ENCODE measurements around the gene GRM7. TPM values are rescaled to one million over a fixed set of nuclear protein-coding genes. Genes with fewer than 3 reads are reported as not detected.

The GRM7 gene
- total and polyA plus RNA-seq, 2 experiments from 2014 or later, result 0.40 TPM; not detected in 1

- H4K20me1 ChIP-seq (replicated peaks; ENCODE audit: insufficient read depth), result no peaks in the 10 kb centered on the region
- H3K27ac ChIP-seq (ENCODE audit: low read depth), result no peak overlapping the region
- no peaks in the 10 kb centered on the region for H3F3A ChIP-seq (replicated peaks; ENCODE audit: low read depth)
- no peaks in the 10 kb centered on the region for H3K36me3 ChIP-seq (ENCODE audit: insufficient read depth)
- no peak overlapping the region for H2AFZ ChIP-seq
- Mint-ChIP-seq H3K4me1 (no peaks in the 10 kb centered on the region), H3K36me3 (ENCODE audit: low read depth) (no peaks in the 10 kb centered on the region), H3K27ac (no peak overlapping the region), H3K4me3 (no peak overlapping the region), H3K9me3 (peaks cover 64% of the 10 kb centered on the region), H3K27me3 (ENCODE audit: insufficient read depth, low read depth, poor library complexity) (no peaks in the 10 kb centered on the region)
- H3K4me2 ChIP-seq, result no peak overlapping the region
- no peak for TF ChIP-seq EZH2phosphoT487 (IDR thresholded peaks at IDR 0.05; ENCODE audit: unreplicated experiment)
- no peak for TF ChIP-seq ZNF114 (CRISPR knock-in tag; IDR thresholded peaks at IDR 0.05)
- peak; percentile 50 to 63 for TF ChIP-seq CTCF (conservative IDR thresholded peaks at IDR 0.05; ENCODE audit: low read depth in 2 of 2)
- TF ChIP-seq STAT1 (IDR thresholded peaks at IDR 0.05; ENCODE audit: unreplicated experiment), result no peak
- no peak for TF ChIP-seq EZH2 (IDR thresholded peaks at IDR 0.05; ENCODE audit: low read depth, unreplicated experiment)
- TF ChIP-seq ZNF331 (CRISPR knock-in tag; IDR thresholded peaks at IDR 0.05; ENCODE audit: low read depth), result no peak
- H3K79me2 ChIP-seq (replicated peaks; ENCODE audit: insufficient read depth), result no peaks in the 10 kb centered on the region
- no peaks in the 10 kb centered on the region for H3K27me3 ChIP-seq (ENCODE audit: insufficient read depth)
- no peak overlapping the region for H3K4me3 ChIP-seq
- no peaks in the 10 kb centered on the region for H3K9me2 ChIP-seq (ENCODE audit: insufficient read depth)
- DNase-seq (ENCODE audit: low spot score) (peak; percentile 49), ATAC-seq (no peak)
- H3K4me1 ChIP-seq (ENCODE audit: insufficient read depth), result no peaks in the 10 kb centered on the region
Observed at GRCh38 chr3:7285505-7285904, 424.6 kb downstream of the GRM7 start.

- Histone ChIP-seq H3K4me3 (no peak overlapping the region), H3K4me1 (ENCODE audit: insufficient read depth) (no peaks in the 10 kb centered on the region), H3K36me3 (ENCODE audit: insufficient read depth) (no peaks in the 10 kb centered on the region), H2AFZ (no peak overlapping the region), H3K9me2 (ENCODE audit: insufficient read depth) (no peaks in the 10 kb centered on the region), H3K4me2 (no peak overlapping the region), H3K27ac (ENCODE audit: low read depth) (no peak overlapping the region), H3K27me3 (ENCODE audit: insufficient read depth) (no peaks in the 10 kb centered on the region), H3K79me2 (replicated peaks; ENCODE audit: insufficient read depth) (no peaks in the 10 kb centered on the region), H4K20me1 (replicated peaks; ENCODE audit: insufficient read depth) (no peaks in the 10 kb centered on the region), H3F3A (replicated peaks; ENCODE audit: low read depth) (no peaks in the 10 kb centered on the region)
- no peaks in the 10 kb centered on the region for H3K27me3 Mint-ChIP-seq (ENCODE audit: insufficient read depth, low read depth, poor library complexity)
- no peaks in the 10 kb centered on the region; the same call in 2 of the 3 replicates for H3K36me3 Mint-ChIP-seq (ENCODE audit: low read depth)
- peaks cover 60% of the 10 kb centered on the region for H3K9me3 Mint-ChIP-seq
- DNase-seq (ENCODE audit: low spot score) (no peak), ATAC-seq (no peak)
- H3K4me3 Mint-ChIP-seq, result no peak overlapping the region
- H3K27ac Mint-ChIP-seq, result no peak overlapping the region
- no peaks in the 10 kb centered on the region for H3K4me1 Mint-ChIP-seq
- no peak for TF ChIP-seq EZH2 (IDR thresholded peaks at IDR 0.05; ENCODE audit: low read depth, unreplicated experiment)
- no peak for TF ChIP-seq ZNF462 (CRISPR knock-in tag; IDR thresholded peaks at IDR 0.05)
- no peak for TF ChIP-seq ETS1 (IDR thresholded peaks at IDR 0.05)
- no peak for TF ChIP-seq STAT1 (IDR thresholded peaks at IDR 0.05; ENCODE audit: unreplicated experiment)
- TF ChIP-seq ZNF331 (CRISPR knock-in tag; IDR thresholded peaks at IDR 0.05; ENCODE audit: low read depth), result no peak
- TF ChIP-seq ZNF114 (CRISPR knock-in tag; IDR thresholded peaks at IDR 0.05), result no peak
- TF ChIP-seq REST (IDR thresholded peaks at IDR 0.05; ENCODE audit: unreplicated experiment), result no peak
Observed at GRCh38 chr3:7288133-7288532, 427.2 kb downstream of the GRM7 start.
